Endothelial cell (in vitro differentiated cells): Measurements from ENCODE around the gene RGS6. TPM values are rescaled to one million over a fixed set of nuclear protein-coding genes. Genes with fewer than 3 reads are reported as not detected.

Source experiments
- DNase-seq: peaks from one replicate; pipeline ENCODE4 v3.0.0; 2021; ENCODE audit warnings: low spot score
- H3K27ac Mint-ChIP-seq: one replicate; pipeline ENCODE4 v1.8.0; 2021; ENCODE audit warnings: mixed read lengths, inconsistent platforms; ENCODE audit not compliant: unreplicated experiment
- H3K27me3 Mint-ChIP-seq: one replicate; pipeline ENCODE4 v1.8.0; 2021; ENCODE audit warnings: mild to moderate bottlenecking, moderate library complexity, mixed read lengths, inconsistent platforms; ENCODE audit not compliant: unreplicated experiment
- H3K36me3 Mint-ChIP-seq: one replicate; pipeline ENCODE4 v1.8.0; 2021; ENCODE audit warnings: mild to moderate bottlenecking, low read depth, mixed read lengths, inconsistent platforms; ENCODE audit not compliant: unreplicated experiment
- H3K4me1 Mint-ChIP-seq: one replicate; pipeline ENCODE4 v1.8.0; 2021; ENCODE audit warnings: mild to moderate bottlenecking, mixed read lengths, inconsistent platforms; ENCODE audit not compliant: unreplicated experiment
- H3K4me3 Mint-ChIP-seq: one replicate; pipeline ENCODE4 v1.8.0; 2021; ENCODE audit warnings: mild to moderate bottlenecking, mixed read lengths, inconsistent platforms; ENCODE audit not compliant: unreplicated experiment
- H3K9me3 Mint-ChIP-seq: one replicate; pipeline ENCODE4 v1.8.0; 2021; ENCODE audit warnings: mixed read lengths, inconsistent platforms; ENCODE audit not compliant: unreplicated experiment
- total RNA-seq: library from RNA; stranded (reverse); fragmentation: NEBNext Ultra II Directional; extraction: Animal tissue kit (Norgen Biotek cat#: 25700); gene quantifications from one replicate; pipeline ENCODE4 v1.2.1, GENCODE V29; 2021; ENCODE audit not compliant: unreplicated experiment
- TF ChIP-seq, protein P1 (sequence below): fragments of 200-600 bp; sonication (generic); IDR thresholded peaks from one replicate; pipeline ENCODE4 v1.5.0; 2021; ENCODE audit warnings: antibody characterized with exemption; ENCODE audit not compliant: unreplicated experiment

RGS6 gene
- total RNA-seq, 1 donor from 2014 or later = 15.7 TPM

GRCh38 chr14:72261068-72261467 is 328.8 kb downstream of the RGS6 start:
- no peak for DNase-seq
- no peaks in the 10 kb centered on the region for H3K36me3 Mint-ChIP-seq
- TF ChIP-seq, protein P1, sequence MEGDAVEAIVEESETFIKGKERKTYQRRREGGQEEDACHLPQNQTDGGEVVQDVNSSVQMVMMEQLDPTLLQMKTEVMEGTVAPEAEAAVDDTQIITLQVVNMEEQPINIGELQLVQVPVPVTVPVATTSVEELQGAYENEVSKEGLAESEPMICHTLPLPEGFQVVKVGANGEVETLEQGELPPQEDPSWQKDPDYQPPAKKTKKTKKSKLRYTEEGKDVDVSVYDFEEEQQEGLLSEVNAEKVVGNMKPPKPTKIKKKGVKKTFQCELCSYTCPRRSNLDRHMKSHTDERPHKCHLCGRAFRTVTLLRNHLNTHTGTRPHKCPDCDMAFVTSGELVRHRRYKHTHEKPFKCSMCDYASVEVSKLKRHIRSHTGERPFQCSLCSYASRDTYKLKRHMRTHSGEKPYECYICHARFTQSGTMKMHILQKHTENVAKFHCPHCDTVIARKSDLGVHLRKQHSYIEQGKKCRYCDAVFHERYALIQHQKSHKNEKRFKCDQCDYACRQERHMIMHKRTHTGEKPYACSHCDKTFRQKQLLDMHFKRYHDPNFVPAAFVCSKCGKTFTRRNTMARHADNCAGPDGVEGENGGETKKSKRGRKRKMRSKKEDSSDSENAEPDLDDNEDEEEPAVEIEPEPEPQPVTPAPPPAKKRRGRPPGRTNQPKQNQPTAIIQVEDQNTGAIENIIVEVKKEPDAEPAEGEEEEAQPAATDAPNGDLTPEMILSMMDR = no peak
- H3K27me3 Mint-ChIP-seq = no peaks in the 10 kb centered on the region
- no peak overlapping the region for H3K27ac Mint-ChIP-seq
- no peaks in the 10 kb centered on the region for H3K4me1 Mint-ChIP-seq
- no peaks in the 10 kb centered on the region for H3K9me3 Mint-ChIP-seq
- H3K4me3 Mint-ChIP-seq = no peak overlapping the region

GRCh38 chr14:72262771-72263170 is 330.5 kb downstream of the RGS6 start:
- no peak for DNase-seq
- H3K27ac Mint-ChIP-seq = no peak overlapping the region
- TF ChIP-seq, protein P1 = no peak
- H3K4me1 Mint-ChIP-seq = no peaks in the 10 kb centered on the region
- no peak overlapping the region for H3K4me3 Mint-ChIP-seq
- no peaks in the 10 kb centered on the region for H3K9me3 Mint-ChIP-seq
- H3K27me3 Mint-ChIP-seq = no peaks in the 10 kb centered on the region
- no peaks in the 10 kb centered on the region for H3K36me3 Mint-ChIP-seq

- H3K27me3 Mint-ChIP-seq = no peaks in the 10 kb centered on the region
Observed at GRCh38 chr14:72264716-72265115, 332.5 kb downstream of the RGS6 start.

GRCh38 chr14:72270147-72270727 is 338.0 kb downstream of the RGS6 start:
- H3K4me1 Mint-ChIP-seq = no peaks in the 10 kb centered on the region
- H3K9me3 Mint-ChIP-seq = peaks cover 5% of the 10 kb centered on the region
- no peaks in the 10 kb centered on the region for H3K36me3 Mint-ChIP-seq
- TF ChIP-seq, protein P1 = no peak
- no peak for DNase-seq
- no peak overlapping the region for H3K4me3 Mint-ChIP-seq
- no peaks in the 10 kb centered on the region for H3K27me3 Mint-ChIP-seq
- no peak overlapping the region for H3K27ac Mint-ChIP-seq

More at GRCh38 chr14:72264716-72265115, 332.5 kb downstream of the RGS6 start:
- H3K4me3 Mint-ChIP-seq = no peak overlapping the region
- DNase-seq = no peak
- TF ChIP-seq, protein P1 = no peak
- H3K36me3 Mint-ChIP-seq = no peaks in the 10 kb centered on the region
- no peaks in the 10 kb centered on the region for H3K4me1 Mint-ChIP-seq
- H3K9me3 Mint-ChIP-seq = no peaks in the 10 kb centered on the region
- H3K27ac Mint-ChIP-seq = no peak overlapping the region

DNA sequence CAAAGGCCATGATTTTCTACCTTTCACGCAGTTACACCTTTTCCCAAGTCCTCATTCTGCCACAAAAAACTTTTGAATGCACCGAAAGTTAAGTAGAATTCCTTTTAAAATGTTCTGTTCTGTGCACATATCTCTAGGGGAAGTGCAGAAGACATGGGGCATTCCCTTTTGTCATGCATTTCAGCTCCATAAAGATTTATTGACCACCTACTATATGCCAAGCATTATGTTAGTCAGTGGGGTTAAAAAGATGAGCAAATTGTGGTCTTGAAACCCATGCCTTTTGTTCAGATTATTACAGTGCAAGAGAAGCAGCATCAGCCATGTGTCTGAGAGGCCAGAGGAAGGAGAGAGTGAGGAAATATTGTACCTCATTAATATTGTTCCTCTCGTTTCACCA is 338.5 kb downstream of the RGS6 start:
- Mint-ChIP-seq H3K4me1 (no peaks in the 10 kb centered on the region), H3K27ac (no peak overlapping the region), H3K36me3 (no peaks in the 10 kb centered on the region), H3K9me3 (peaks cover 5% of the 10 kb centered on the region), H3K4me3 (no peak overlapping the region), H3K27me3 (no peaks in the 10 kb centered on the region)
- TF ChIP-seq, protein P1 = no peak
- DNase-seq = no peak
